ENCODE measurements around the gene PTPN1.
"Not testable (repeated sequence)": the region's sequence is repeated elsewhere in the genome, so short reads cannot be mapped to it uniquely, and the experiment has no call there.

Gene PTPN1

DNA sequence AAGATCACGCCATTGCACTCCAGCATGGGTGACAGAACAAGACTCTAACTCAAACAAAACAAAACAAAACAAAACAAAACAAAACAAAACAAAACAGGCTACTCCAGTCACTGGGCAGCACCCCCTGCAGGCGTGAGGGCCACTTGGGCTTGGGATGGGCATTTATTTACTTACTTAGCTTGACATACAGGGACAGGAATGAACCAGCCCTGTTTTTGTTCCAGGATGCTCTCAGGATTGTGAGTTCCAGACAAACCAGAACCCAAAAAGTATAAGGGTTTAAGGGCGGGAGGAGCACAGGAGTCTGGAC lies 4.0 kb upstream of the PTPN1 start:
- H3K27me3 ChIP-seq (replicated peaks), result no peaks in the 10 kb centered on the region
- no peaks in the 10 kb centered on the region for H3K36me3 ChIP-seq (replicated peaks)
- no peak overlapping the region for H3K4me3 ChIP-seq (ENCODE audit: low read depth, low read length)
- TF ChIP-seq, protein P1, sequence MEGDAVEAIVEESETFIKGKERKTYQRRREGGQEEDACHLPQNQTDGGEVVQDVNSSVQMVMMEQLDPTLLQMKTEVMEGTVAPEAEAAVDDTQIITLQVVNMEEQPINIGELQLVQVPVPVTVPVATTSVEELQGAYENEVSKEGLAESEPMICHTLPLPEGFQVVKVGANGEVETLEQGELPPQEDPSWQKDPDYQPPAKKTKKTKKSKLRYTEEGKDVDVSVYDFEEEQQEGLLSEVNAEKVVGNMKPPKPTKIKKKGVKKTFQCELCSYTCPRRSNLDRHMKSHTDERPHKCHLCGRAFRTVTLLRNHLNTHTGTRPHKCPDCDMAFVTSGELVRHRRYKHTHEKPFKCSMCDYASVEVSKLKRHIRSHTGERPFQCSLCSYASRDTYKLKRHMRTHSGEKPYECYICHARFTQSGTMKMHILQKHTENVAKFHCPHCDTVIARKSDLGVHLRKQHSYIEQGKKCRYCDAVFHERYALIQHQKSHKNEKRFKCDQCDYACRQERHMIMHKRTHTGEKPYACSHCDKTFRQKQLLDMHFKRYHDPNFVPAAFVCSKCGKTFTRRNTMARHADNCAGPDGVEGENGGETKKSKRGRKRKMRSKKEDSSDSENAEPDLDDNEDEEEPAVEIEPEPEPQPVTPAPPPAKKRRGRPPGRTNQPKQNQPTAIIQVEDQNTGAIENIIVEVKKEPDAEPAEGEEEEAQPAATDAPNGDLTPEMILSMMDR (IDR thresholded peaks at IDR 0.05; ENCODE audit: low read depth, low read length, missing control alignments), result peak; percentile 44
- H3K27ac ChIP-seq, result no peak overlapping the region
- in situ Hi-C loops (cut with HindIII; ENCODE audit: low pct_ligation_motif_present, low sequenced_read_pairs), result no loop called here
- DNase-seq, result no peak

DNA sequence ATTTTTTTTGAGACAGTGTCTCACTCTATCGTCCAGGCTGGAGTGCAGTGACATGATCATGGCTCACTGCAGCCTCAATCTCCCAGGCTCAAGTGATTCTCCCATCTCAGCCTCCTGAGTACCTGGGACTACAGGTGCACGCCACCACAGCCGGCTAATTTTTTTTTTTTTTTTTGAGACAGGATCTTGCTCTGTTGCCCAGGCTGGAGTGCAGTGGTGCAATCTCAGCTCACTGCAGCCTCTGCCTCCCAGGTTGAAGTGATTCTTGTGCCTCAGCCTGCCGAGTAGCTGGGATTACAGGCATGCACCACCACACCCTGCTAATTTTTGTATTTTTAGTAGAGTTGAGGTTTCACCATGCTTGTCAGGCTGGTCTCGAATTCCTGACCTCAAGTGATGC lies 2.4 kb upstream of the PTPN1 start:
- H3K4me3 ChIP-seq (ENCODE audit: low read depth, low read length); H3K27ac ChIP-seq; H3K36me3 ChIP-seq (replicated peaks); H3K27me3 ChIP-seq (replicated peaks); DNase-seq; in situ Hi-C loops (cut with HindIII; ENCODE audit: low pct_ligation_motif_present, low sequenced_read_pairs): not testable (repeated sequence)

DNA sequence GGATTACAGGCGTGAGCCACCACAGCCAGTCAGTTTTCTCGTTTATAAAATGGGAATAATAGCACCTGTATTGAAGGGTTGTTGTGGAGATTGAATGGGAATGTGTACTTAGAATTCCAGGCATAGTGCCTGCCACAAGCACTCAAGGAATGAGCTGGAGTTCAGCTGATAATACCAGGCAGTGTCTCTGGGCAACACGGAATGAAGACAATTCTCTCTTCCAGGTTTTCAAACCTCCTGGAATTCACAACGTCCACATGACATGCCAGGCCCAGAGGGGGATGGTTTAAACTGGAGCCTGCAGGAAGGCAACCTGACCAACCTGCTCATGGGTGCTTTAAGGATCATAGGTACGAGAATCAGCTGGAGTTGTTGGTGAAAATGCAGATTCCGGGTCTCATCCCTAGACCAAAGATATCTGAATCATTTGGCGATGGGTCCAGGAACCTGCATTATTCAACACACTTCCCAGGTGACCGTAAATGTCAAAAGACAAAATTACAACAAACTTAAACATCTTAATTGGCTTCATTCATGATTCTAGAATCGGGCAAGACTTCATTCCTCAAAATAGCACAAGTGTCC lies 1.9 kb upstream of the PTPN1 start:
- TF ChIP-seq, protein P1 (IDR thresholded peaks at IDR 0.05; ENCODE audit: low read depth, low read length, missing control alignments), result no peak
- no peak overlapping the region for H3K4me3 ChIP-seq (ENCODE audit: low read depth, low read length)
- no peaks in the 10 kb centered on the region for H3K36me3 ChIP-seq (replicated peaks)
- no peak overlapping the region for H3K27ac ChIP-seq
- in situ Hi-C loops (cut with HindIII; ENCODE audit: low pct_ligation_motif_present, low sequenced_read_pairs), result no loop called here
- no peak for DNase-seq
- no peaks in the 10 kb centered on the region for H3K27me3 ChIP-seq (replicated peaks)

DNA sequence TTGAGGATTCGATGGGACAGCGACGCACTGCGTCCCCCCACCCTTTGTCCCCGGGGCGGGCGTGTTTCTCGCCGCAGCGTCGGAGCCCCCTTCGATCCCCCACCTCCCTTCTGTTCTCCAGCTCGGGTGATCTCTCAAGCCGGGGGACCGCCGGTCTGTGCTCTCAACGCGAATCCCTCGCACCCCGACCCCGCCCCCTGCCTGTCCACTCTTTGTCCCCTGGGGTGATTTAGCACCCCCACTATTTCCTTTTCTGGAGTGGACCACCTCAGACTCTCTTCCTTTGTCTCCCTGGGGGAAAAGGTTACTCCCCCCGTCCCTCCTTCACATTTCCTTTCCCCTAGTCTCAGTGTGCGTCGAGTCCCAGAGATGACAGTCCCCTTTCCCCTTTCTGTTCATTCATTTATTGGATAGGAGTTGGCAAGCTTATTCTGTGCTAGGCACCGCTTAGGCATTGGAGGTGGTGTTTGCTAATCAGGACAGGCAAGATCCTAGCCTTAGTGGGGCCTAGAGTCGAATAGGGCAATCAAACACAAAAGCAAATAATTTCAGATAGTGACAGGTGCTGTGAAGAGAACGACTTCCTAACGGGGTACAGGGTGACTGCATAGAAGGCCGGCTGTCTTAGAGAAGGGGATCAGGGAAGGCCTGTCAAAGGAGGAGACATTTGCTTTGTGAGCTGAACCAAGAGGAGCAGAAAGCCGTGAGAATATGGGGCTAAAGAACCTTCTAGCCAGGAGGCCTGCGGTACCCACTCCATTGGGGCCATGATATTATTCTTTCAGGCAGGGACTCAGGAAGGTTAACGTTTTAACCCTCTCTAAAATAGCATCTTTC lies 741 bp downstream of the PTPN1 start:
- peak overlapping the region; percentile 98 for H3K4me3 ChIP-seq (ENCODE audit: low read depth, low read length)
- H3K36me3 ChIP-seq (replicated peaks), result no peaks in the 10 kb centered on the region
- in situ Hi-C loops (cut with HindIII; ENCODE audit: low pct_ligation_motif_present, low sequenced_read_pairs), result no loop called here
- peak overlapping the region; percentile 66 for H3K27ac ChIP-seq
- TF ChIP-seq, protein P1 (IDR thresholded peaks at IDR 0.05; ENCODE audit: low read depth, low read length, missing control alignments), result no peak
- no peaks in the 10 kb centered on the region for H3K27me3 ChIP-seq (replicated peaks)
- DNase-seq, result no peak

DNA sequence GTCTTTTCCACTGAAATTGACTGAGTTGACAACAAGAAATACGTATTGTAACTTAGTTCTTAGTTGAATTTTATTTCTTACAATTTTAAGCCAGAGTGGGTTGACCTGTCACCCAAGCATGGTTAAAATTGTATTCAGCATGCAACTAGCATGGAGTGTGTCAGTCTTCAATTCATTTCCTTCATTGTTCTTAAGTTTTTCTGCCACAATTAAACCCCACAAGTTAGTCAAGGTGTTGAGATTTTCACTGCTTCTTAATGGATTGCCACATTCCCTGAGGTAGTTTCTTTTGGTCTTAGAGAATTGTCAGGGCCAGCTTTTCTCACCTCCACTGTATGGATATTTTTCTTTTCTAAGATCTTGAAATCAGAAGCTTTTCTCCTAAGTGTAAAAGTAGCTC lies 2.1 kb downstream of the PTPN1 start:
- in situ Hi-C loops (cut with HindIII; ENCODE audit: low pct_ligation_motif_present, low sequenced_read_pairs), result no loop called here
- peak overlapping the region; percentile 66 for H3K27ac ChIP-seq

More for the DNA sequence above, 2.1 kb downstream of the PTPN1 start:
- no peaks in the 10 kb centered on the region for H3K27me3 ChIP-seq (replicated peaks)
- no peaks in the 10 kb centered on the region for H3K36me3 ChIP-seq (replicated peaks)
- peak overlapping the region; percentile 98 for H3K4me3 ChIP-seq (ENCODE audit: low read depth, low read length)
- DNase-seq, result no peak
- TF ChIP-seq, protein P1 (IDR thresholded peaks at IDR 0.05; ENCODE audit: low read depth, low read length, missing control alignments), result no peak

All from brain microvascular endothelial cell (primary cell).